Head of caudate nucleus (tissue), 42 donors: Measurements from ENCODE around the gene SMG6.
A peak's percentile ranks its signal among the peaks of the same experiment; 100 is the strongest.

Source experiments
- DNase-seq, 42 donors: peaks; one replicate each; pipeline versions ENCODE4 v3.0.0 to v3.0.0-alpha.2; 2020 to 2021; ENCODE audit warnings: mixed read lengths in 7 of 42
- intact Hi-C: fragments of 100-400 bp; cut with DNase I; formaldehyde crosslinking; loops from one replicate; pipeline ENCODE4 v1.15.0; 2022

The SMG6 gene

DNA sequence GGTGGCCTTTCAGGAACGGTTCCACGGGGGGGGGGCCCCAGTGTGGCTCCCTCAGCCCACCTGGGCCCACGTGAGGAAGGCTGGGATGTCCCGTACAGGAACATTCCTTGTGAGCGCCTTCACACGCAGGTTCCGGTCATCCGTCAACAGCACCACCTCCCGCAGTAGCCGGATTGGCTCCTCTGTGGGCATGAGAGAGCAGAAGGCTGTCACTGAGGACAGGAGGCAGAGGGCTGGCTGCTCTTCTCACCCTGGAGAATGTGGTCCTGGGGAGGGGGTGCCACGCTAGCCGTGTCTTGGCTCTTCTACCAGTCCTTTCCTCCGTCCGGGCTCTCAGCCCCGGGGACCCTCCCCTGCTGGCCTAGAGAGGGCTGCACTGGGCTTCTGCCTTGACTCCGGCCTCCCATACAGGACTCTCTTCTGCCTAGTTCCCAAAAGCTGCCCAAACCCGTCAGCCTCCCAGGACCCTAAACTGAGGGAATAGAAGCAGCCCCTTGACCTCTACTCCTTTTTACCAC lies 242.1 kb downstream of the SMG6 start:
- intact Hi-C loops: no loop called here
- DNase-seq: no peak

DNA sequence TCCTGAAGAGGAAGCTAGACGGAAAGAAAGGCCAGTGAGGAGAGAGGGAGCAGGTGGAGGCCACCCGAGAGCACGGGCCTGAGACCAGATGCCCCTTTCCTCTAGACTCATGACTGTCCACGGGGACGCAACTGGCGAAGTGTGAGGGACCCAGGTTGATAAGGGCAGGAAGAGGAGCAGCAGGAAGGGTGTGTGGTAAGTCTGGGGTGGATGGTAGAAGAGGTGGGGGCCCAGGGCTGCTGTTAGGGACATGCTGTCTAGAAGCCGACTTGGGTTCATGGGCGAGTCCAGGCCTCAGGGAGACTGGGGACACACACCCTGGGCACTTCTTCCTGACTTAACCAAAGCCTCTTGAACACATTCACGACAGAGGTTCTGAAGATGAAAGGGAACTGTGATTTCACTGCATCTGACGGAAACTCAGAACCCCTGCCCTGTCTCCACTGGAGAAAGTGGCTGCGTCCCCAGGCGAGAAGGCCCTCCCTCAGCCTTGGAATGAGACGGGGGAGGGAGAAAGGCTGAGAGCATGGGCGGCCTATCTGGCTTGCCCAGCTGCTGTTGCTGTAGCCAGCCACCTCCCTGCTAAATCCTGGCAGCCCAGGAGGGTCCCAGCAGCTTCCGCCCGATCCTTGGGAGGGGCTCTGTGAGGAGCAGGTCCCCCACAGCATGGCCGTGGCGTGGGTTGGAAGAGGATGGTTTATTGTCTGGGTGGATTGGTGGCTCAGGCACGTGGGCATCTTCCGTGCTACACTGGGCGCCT lies 242.7 kb downstream of the SMG6 start:
- DNase-seq: no peak

GRCh38 chr17:2060385-2060658 lies 243.3 kb downstream of the SMG6 start:
- no peak for DNase-seq
- intact Hi-C loops: no loop called here

More for the DNA sequence above, 242.7 kb downstream of the SMG6 start:
- intact Hi-C loops: no loop called here

- intact Hi-C loops: no loop called here
- DNase-seq: no peak
Observed at GRCh38 chr17:2059547-2060384, 243.8 kb downstream of the SMG6 start.

- intact Hi-C loops: no loop called here
- peak in 28 of 42 donors; percentile 21 to 77 (median 55) for DNase-seq
Observed at GRCh38 chr17:2058586-2059546, 244.7 kb downstream of the SMG6 start.

DNA sequence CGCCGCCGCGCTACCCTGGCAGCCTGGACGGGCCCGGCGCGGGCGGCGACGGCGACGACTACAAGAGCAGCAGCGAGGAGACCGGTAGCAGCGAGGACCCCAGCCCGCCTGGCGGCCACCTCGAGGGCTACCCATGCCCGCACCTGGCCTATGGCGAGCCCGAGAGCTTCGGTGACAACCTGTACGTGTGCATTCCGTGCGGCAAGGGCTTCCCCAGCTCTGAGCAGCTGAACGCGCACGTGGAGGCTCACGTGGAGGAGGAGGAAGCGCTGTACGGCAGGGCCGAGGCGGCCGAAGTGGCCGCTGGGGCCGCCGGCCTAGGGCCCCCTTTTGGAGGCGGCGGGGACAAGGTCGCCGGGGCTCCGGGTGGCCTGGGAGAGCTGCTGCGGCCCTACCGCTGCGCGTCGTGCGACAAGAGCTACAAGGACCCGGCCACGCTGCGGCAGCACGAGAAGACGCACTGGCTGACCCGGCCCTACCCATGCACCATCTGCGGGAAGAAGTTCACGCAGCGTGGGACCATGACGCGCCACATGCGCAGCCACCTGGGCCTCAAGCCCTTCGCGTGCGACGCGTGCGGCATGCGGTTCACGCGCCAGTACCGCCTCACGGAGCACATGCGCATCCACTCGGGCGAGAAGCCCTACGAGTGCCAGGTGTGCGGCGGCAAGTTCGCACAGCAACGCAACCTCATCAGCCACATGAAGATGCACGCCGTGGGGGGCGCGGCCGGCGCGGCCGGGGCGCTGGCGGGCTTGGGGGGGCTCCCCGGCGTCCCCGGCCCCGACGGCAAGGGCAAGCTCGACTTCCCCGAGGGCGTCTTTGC lies 245.6 kb downstream of the SMG6 start:
- intact Hi-C loops: no loop called here
- no peak for DNase-seq

DNA sequence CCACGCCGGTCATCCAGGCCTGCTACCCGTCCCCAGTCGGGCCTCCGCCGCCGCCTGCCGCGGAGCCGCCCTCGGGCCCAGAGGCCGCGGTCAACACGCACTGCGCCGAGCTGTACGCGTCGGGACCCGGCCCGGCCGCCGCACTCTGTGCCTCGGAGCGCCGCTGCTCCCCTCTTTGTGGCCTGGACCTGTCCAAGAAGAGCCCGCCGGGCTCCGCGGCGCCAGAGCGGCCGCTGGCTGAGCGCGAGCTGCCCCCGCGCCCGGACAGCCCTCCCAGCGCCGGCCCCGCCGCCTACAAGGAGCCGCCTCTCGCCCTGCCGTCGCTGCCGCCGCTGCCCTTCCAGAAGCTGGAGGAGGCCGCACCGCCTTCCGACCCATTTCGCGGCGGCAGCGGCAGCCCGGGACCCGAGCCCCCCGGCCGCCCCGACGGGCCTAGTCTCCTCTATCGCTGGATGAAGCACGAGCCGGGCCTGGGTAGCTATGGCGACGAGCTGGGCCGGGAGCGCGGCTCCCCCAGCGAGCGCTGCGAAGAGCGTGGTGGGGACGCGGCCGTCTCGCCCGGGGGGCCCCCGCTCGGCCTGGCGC lies 246.3 kb downstream of the SMG6 start:
- DNase-seq: no peak
- intact Hi-C loops: no loop called here

DNA sequence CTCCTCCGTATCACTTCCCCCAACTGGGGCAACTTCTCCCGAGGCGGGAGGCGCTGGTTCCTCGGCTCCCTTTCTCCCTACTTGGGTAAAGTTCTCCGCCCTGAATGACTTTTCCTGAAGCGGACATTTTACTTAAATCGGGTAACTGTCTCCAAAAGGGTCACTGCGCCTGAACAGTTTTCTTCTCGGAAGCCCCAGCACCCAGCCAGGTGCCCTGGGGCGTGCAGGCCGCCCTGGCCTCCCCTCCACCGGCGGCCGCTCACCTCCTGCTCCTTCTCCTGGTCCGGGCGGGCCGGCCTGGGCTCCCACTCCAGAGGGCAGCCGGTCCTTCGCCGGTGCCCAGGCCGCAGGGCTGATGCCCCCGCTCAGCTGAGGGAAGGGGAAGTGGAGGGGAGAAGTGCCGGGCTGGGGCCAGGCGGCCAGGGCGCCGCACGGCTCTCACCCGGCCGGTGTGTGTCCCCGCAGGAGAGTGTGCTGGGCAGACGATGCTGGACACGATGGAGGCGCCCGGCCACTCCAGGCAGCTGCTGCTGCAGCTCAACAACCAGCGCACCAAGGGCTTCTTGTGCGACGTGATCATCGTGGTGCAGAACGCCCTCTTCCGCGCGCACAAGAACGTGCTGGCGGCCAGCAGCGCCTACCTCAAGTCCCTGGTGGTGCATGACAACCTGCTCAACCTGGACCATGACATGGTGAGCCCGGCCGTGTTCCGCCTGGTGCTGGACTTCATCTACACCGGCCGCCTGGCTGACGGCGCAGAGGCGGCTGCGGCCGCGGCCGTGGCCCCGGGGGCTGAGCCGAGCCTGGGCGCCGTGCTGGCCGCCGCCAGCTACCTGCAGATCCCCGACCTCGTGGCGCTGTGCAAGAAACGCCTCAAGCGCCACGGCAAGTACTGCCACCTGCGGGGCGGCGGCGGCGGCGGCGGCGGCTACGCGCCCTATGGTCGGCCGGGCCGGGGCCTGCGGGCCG lies 247.1 kb downstream of the SMG6 start:
- intact Hi-C loops: no loop called here
- no peak for DNase-seq

- intact Hi-C loops: loop anchor here (2.0 kb wide), 1 partner anchor 189 kb away; no protein-coding TSS in a partner anchor
- DNase-seq: no peak
Observed at GRCh38 chr17:2055292-2056205, 248.0 kb downstream of the SMG6 start.

- DNase-seq: peak in 40 of 42 donors; percentile 26 to 84 (median 67)
- intact Hi-C loops: loop anchor here (2.0 kb wide), 1 partner anchor 190 kb away; no protein-coding TSS in a partner anchor
Observed at GRCh38 chr17:2054512-2055291, 248.9 kb downstream of the SMG6 start, which contains the start of gene HIC1. HIC1 (plus strand) TSS chr17:2055103; CDS start chr17:2056691, 1,588 bp downstream.

- intact Hi-C loops: loop anchor here (2.0 kb wide), 1 partner anchor 191 kb away; no protein-coding TSS in a partner anchor
- peak in 1 of 42 donors; percentile 59 for DNase-seq
Observed at GRCh38 chr17:2054262-2054511, 249.4 kb downstream of the SMG6 start.

GRCh38 chr17:2053380-2054261 lies 250.0 kb downstream of the SMG6 start:
- intact Hi-C loops: loop anchor here (2.0 kb wide), 1 partner anchor 191 kb away; no protein-coding TSS in a partner anchor
- DNase-seq: peak in 41 of 42 donors; percentile 44 to 90 (median 76)

GRCh38 chr17:2051933-2052559 lies 251.5 kb downstream of the SMG6 start:
- intact Hi-C loops: no loop called here
- no peak for DNase-seq
